Effector memory CD4-positive, alpha-beta T cell (primary cell): ENCODE results near the gene ARMH1.

ENCODE experiments used
- DNase-seq, 3 donors: peaks; one replicate each; pipeline ENCODE4 v3.0.0-alpha.2; 2020
- H3K27ac ChIP-seq: 2 replicates; pipeline ENCODE4 v1.7.0; 2013; ENCODE audit warnings: mild to moderate bottlenecking, low read length, moderate library complexity; ENCODE audit not compliant: insufficient read depth, poor library complexity, severe bottlenecking
- H3K27me3 ChIP-seq: replicated peaks from 2 replicates; pipeline ENCODE4 v1.7.0; 2013; ENCODE audit warnings: mild to moderate bottlenecking, low read length; ENCODE audit not compliant: insufficient read depth, control insufficient read depth, poor library complexity, severe bottlenecking
- H3K36me3 ChIP-seq: 2 replicates; pipeline ENCODE4 v1.7.0; 2013; ENCODE audit warnings: mild to moderate bottlenecking, low read length, moderate library complexity; ENCODE audit not compliant: control insufficient read depth, insufficient read depth
- H3K4me1 ChIP-seq: 2 replicates; pipeline ENCODE4 v1.7.0; 2013; ENCODE audit warnings: low read length, mild to moderate bottlenecking; ENCODE audit not compliant: control insufficient read depth, insufficient read depth, poor library complexity, severe bottlenecking
- H3K4me3 ChIP-seq: 2 replicates; pipeline ENCODE4 v1.7.0; 2013; ENCODE audit warnings: low read length, low read depth, mild to moderate bottlenecking; ENCODE audit not compliant: insufficient read depth, poor library complexity, severe bottlenecking
- H3K9me3 ChIP-seq: 2 replicates; pipeline ENCODE4 v1.7.0; 2013; ENCODE audit warnings: mild to moderate bottlenecking, low read length, moderate library complexity; ENCODE audit not compliant: control insufficient read depth

ARMH1 gene

GRCh38 chr1:44670751-44671640 lies 3.5 kb upstream of the ARMH1 start:
- H3K36me3 ChIP-seq = no peaks in the 10 kb centered on the region
- H3K27me3 ChIP-seq = no peaks in the 10 kb centered on the region
- peaks cover 4% of the 10 kb centered on the region for H3K4me1 ChIP-seq
- DNase-seq = no peak
- no peaks in the 10 kb centered on the region for H3K9me3 ChIP-seq
- H3K27ac ChIP-seq = no peak overlapping the region
- H3K4me3 ChIP-seq = no peak overlapping the region

GRCh38 chr1:44672254-44672955 lies 2.1 kb upstream of the ARMH1 start:
- no peak overlapping the region for H3K27ac ChIP-seq
- H3K9me3 ChIP-seq = no peaks in the 10 kb centered on the region
- no peak for DNase-seq

GRCh38 chr1:44672961-44673674 lies 1.4 kb upstream of the ARMH1 start:
- no peak overlapping the region for H3K27ac ChIP-seq
- H3K36me3 ChIP-seq = no peaks in the 10 kb centered on the region
- H3K4me1 ChIP-seq = peaks cover 4% of the 10 kb centered on the region
- no peak for DNase-seq
- peak overlapping the region; percentile 92 for H3K4me3 ChIP-seq
- no peaks in the 10 kb centered on the region for H3K27me3 ChIP-seq
- H3K9me3 ChIP-seq = no peaks in the 10 kb centered on the region

More at GRCh38 chr1:44672254-44672955, 2.1 kb upstream of the ARMH1 start:
- Histone ChIP-seq H3K4me1 (peaks cover 4% of the 10 kb centered on the region), H3K36me3 (no peaks in the 10 kb centered on the region), H3K27me3 (no peaks in the 10 kb centered on the region), H3K4me3 (no peak overlapping the region)

- Histone ChIP-seq H3K36me3 (no peaks in the 10 kb centered on the region), H3K27ac (peak overlapping the region; percentile 80), H3K4me1 (peaks cover 4% of the 10 kb centered on the region), H3K27me3 (no peaks in the 10 kb centered on the region), H3K9me3 (no peaks in the 10 kb centered on the region), H3K4me3 (peak overlapping the region; percentile 92)
- no peak for DNase-seq
These were observed 820 bp upstream of the ARMH1 start for GRCh38 chr1:44673675-44674112.

- no peak for DNase-seq
- Histone ChIP-seq H3K4me1 (peaks cover 4% of the 10 kb centered on the region), H3K27me3 (no peaks in the 10 kb centered on the region), H3K4me3 (no peak overlapping the region), H3K9me3 (no peaks in the 10 kb centered on the region), H3K36me3 (no peaks in the 10 kb centered on the region), H3K27ac (no peak overlapping the region)
These were observed 672 bp downstream of the ARMH1 start for GRCh38 chr1:44675186-44675585.

GRCh38 chr1:44676484-44677200 lies 2.1 kb downstream of the ARMH1 start:
- no peak overlapping the region for H3K27ac ChIP-seq
- H3K4me1 ChIP-seq = peaks cover 4% of the 10 kb centered on the region
- no peak for DNase-seq

GRCh38 chr1:44677201-44677766 lies 2.8 kb downstream of the ARMH1 start:
- Histone ChIP-seq H3K4me3 (no peak overlapping the region), H3K27ac (no peak overlapping the region), H3K36me3 (no peaks in the 10 kb centered on the region), H3K27me3 (no peaks in the 10 kb centered on the region), H3K9me3 (no peaks in the 10 kb centered on the region), H3K4me1 (peaks cover 4% of the 10 kb centered on the region)
- no peak for DNase-seq

More at GRCh38 chr1:44676484-44677200, 2.1 kb downstream of the ARMH1 start:
- Histone ChIP-seq H3K4me3 (no peak overlapping the region), H3K36me3 (no peaks in the 10 kb centered on the region), H3K27me3 (no peaks in the 10 kb centered on the region), H3K9me3 (no peaks in the 10 kb centered on the region)

GRCh38 chr1:44678120-44678519 lies 3.6 kb downstream of the ARMH1 start:
- Histone ChIP-seq H3K4me1 (peaks cover 4% of the 10 kb centered on the region), H3K9me3 (no peaks in the 10 kb centered on the region), H3K27ac (no peak overlapping the region), H3K36me3 (no peaks in the 10 kb centered on the region), H3K4me3 (no peak overlapping the region), H3K27me3 (no peaks in the 10 kb centered on the region)
- no peak for DNase-seq

- no peak overlapping the region for H3K27ac ChIP-seq
- H3K27me3 ChIP-seq = no peaks in the 10 kb centered on the region
- DNase-seq = no peak
- no peaks in the 10 kb centered on the region for H3K36me3 ChIP-seq
- H3K9me3 ChIP-seq = no peaks in the 10 kb centered on the region
- peaks cover 2% of the 10 kb centered on the region for H3K4me1 ChIP-seq
- no peak overlapping the region for H3K4me3 ChIP-seq
These were observed 4.1 kb downstream of the ARMH1 start for GRCh38 chr1:44678626-44679025.
